ENCODE results near the gene SIGLEC8. TPM values are rescaled to one million over a fixed set of nuclear protein-coding genes. Genes with fewer than 3 reads are reported as not detected.
A peak's percentile ranks its signal among the peaks of the same experiment; 100 is the strongest.

SIGLEC8 gene
- total and polyA plus RNA-seq, 4 donors, result 2.0 to 4.7 (median 3.7) TPM

GRCh38 chr19:51493776-51494175 lies 35.5 kb upstream of the SIGLEC8 start:
- peaks cover 11% of the 10 kb centered on the region for H3K27me3 ChIP-seq (ENCODE audit: control insufficient read depth, insufficient read depth, low read length)
- no peak overlapping the region for H3K4me3 ChIP-seq (ENCODE audit: low read depth, low read length)
- no peak for DNase-seq (ENCODE audit: low read depth in 4 of 6, low spot score in 6 of 6)
- no peaks in the 10 kb centered on the region for H3K4me1 ChIP-seq (ENCODE audit: control insufficient read depth, insufficient read depth, low read length)
- H3K9me3 ChIP-seq (ENCODE audit: control insufficient read depth, insufficient read depth, low read length), result no peaks in the 10 kb centered on the region
- no peaks in the 10 kb centered on the region for H3K36me3 ChIP-seq (ENCODE audit: control insufficient read depth, insufficient read depth, low read length)
- 42% methylated on average over 2 of the region's 2 CpGs for WGBS (ENCODE audit: insufficient coverage)
- no peak overlapping the region for H3K27ac ChIP-seq (ENCODE audit: low read depth, low read length)

- H3K9me3 ChIP-seq (ENCODE audit: control insufficient read depth, insufficient read depth, low read length), result no peaks in the 10 kb centered on the region
- H3K4me1 ChIP-seq (ENCODE audit: control insufficient read depth, insufficient read depth, low read length), result no peaks in the 10 kb centered on the region
- peaks cover 9% of the 10 kb centered on the region for H3K27me3 ChIP-seq (ENCODE audit: control insufficient read depth, insufficient read depth, low read length)
- DNase-seq (ENCODE audit: low read depth in 4 of 6, low spot score in 6 of 6), result no peak
- no peaks in the 10 kb centered on the region for H3K36me3 ChIP-seq (ENCODE audit: control insufficient read depth, insufficient read depth, low read length)
- H3K27ac ChIP-seq (ENCODE audit: low read depth, low read length), result no peak overlapping the region
- no peak overlapping the region for H3K4me3 ChIP-seq (ENCODE audit: low read depth, low read length)
- WGBS (ENCODE audit: insufficient coverage), result 76% methylated on average over 4 of the region's 7 CpGs
Measured at GRCh38 chr19:51491586-51491985, 33.3 kb upstream of the SIGLEC8 start.

DNA sequence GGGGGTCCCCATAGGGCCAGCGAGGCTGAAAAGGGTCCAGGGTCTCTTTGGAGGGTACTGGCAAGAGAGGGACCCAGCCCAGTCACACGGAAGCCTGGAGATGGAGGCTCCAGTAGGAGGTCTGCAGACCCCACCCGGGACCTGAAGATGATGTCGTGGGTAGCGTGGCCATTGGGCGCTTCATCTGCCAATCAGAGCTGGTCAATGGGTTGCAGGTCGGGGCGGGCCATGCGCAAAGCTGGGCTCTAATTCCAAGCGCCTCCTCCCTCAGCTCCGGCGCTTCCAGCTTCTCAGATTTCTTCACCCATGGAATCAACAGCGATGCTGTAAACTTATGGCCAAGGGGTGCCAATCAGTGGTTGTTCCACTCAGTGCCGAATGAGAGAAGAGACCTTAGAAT lies 32.4 kb upstream of the SIGLEC8 start:
- WGBS (ENCODE audit: insufficient coverage), result 25% methylated on average over 14 of the region's 14 CpGs
- Histone ChIP-seq H3K4me3 (ENCODE audit: low read depth, low read length) (no peak overlapping the region), H3K9me3 (ENCODE audit: control insufficient read depth, insufficient read depth, low read length) (no peaks in the 10 kb centered on the region), H3K27me3 (ENCODE audit: control insufficient read depth, insufficient read depth, low read length) (peaks cover 9% of the 10 kb centered on the region), H3K4me1 (ENCODE audit: control insufficient read depth, insufficient read depth, low read length) (no peaks in the 10 kb centered on the region), H3K27ac (ENCODE audit: low read depth, low read length) (no peak overlapping the region), H3K36me3 (ENCODE audit: control insufficient read depth, insufficient read depth, low read length) (no peaks in the 10 kb centered on the region)
- DNase-seq (ENCODE audit: low read depth in 4 of 6, low spot score in 6 of 6), result no peak

DNA sequence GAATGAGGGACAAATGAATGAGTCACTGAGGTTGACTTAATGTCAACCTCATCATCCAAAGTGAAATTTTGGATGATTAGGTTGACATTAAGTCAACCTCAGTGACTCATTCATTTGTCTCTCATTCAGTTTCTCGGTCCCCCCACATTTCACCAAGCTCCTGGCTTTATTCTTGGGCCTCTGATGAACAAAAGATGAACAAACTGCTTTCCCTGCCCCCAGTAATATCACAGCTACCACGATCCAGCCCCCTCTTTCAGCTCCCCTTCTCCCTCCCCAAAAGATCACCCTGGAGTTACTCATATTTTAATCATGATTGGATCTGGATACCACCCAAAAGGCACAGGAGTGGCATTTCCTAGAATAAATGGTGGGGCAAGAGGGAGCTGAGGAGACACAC lies 30.9 kb upstream of the SIGLEC8 start:
- Histone ChIP-seq H3K9me3 (ENCODE audit: control insufficient read depth, insufficient read depth, low read length) (no peaks in the 10 kb centered on the region), H3K27me3 (ENCODE audit: control insufficient read depth, insufficient read depth, low read length) (peaks cover 9% of the 10 kb centered on the region), H3K4me3 (ENCODE audit: low read depth, low read length) (no peak overlapping the region), H3K36me3 (ENCODE audit: control insufficient read depth, insufficient read depth, low read length) (no peaks in the 10 kb centered on the region), H3K4me1 (ENCODE audit: control insufficient read depth, insufficient read depth, low read length) (no peaks in the 10 kb centered on the region), H3K27ac (ENCODE audit: low read depth, low read length) (no peak overlapping the region)
- 57% methylated on average over 1 of the region's 2 CpGs for WGBS (ENCODE audit: insufficient coverage)
- no peak for DNase-seq (ENCODE audit: low read depth in 4 of 6, low spot score in 6 of 6)

- peaks cover 11% of the 10 kb centered on the region for H3K27me3 ChIP-seq (ENCODE audit: control insufficient read depth, insufficient read depth, low read length)
- WGBS (ENCODE audit: insufficient coverage), result no CpG with 5 or more reads among the region's 3 CpGs
- no peak for DNase-seq (ENCODE audit: low read depth in 4 of 6, low spot score in 6 of 6)
Measured at GRCh38 chr19:51488491-51488890, 30.2 kb upstream of the SIGLEC8 start.

GRCh38 chr19:51485960-51486660 lies 27.9 kb upstream of the SIGLEC8 start:
- H3K4me3 ChIP-seq (ENCODE audit: low read depth, low read length), result no peak overlapping the region
- WGBS (ENCODE audit: insufficient coverage), result 81% methylated on average over 3 of the region's 5 CpGs
- peaks cover 5% of the 10 kb centered on the region for H3K27me3 ChIP-seq (ENCODE audit: control insufficient read depth, insufficient read depth, low read length)

More at GRCh38 chr19:51488491-51488890, 30.2 kb upstream of the SIGLEC8 start:
- H3K9me3 ChIP-seq (ENCODE audit: control insufficient read depth, insufficient read depth, low read length), result no peaks in the 10 kb centered on the region
- H3K4me3 ChIP-seq (ENCODE audit: low read depth, low read length), result no peak overlapping the region
- H3K36me3 ChIP-seq (ENCODE audit: control insufficient read depth, insufficient read depth, low read length), result no peaks in the 10 kb centered on the region
- H3K27ac ChIP-seq (ENCODE audit: low read depth, low read length), result no peak overlapping the region
- no peaks in the 10 kb centered on the region for H3K4me1 ChIP-seq (ENCODE audit: control insufficient read depth, insufficient read depth, low read length)

DNA sequence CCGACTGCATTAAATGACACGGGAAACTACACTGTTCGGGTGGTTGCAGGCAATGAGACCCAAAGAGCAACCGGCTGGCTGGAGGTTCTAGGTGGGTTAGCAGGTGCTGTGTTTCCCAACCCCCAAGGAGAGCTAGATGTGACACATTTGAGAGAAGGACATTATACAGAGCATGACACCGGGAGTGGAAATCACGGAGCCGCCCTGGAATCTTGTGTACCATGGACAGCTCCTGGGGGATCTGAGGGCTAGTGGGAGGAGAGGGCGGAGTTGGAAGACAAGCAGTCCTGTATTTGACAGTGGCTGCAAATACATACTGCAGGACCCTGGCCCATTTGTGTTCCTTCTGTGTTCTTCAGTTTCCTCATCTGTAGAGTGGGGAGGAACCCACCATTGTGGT lies 22.3 kb upstream of the SIGLEC8 start:
- Histone ChIP-seq H3K27me3 (ENCODE audit: control insufficient read depth, insufficient read depth, low read length) (peaks cover 12% of the 10 kb centered on the region), H3K4me3 (ENCODE audit: low read depth, low read length) (no peak overlapping the region), H3K36me3 (ENCODE audit: control insufficient read depth, insufficient read depth, low read length) (no peaks in the 10 kb centered on the region), H3K4me1 (ENCODE audit: control insufficient read depth, insufficient read depth, low read length) (no peaks in the 10 kb centered on the region), H3K9me3 (ENCODE audit: control insufficient read depth, insufficient read depth, low read length) (no peaks in the 10 kb centered on the region), H3K27ac (ENCODE audit: low read depth, low read length) (no peak overlapping the region)
- peak in 1 of 6 donors; percentile 20 for DNase-seq (ENCODE audit: low read depth in 4 of 6, low spot score in 6 of 6)
- 35% methylated on average over 8 of the region's 8 CpGs for WGBS (ENCODE audit: insufficient coverage)

More at GRCh38 chr19:51485960-51486660, 27.9 kb upstream of the SIGLEC8 start:
- no peak for DNase-seq (ENCODE audit: low read depth in 4 of 6, low spot score in 6 of 6)
- Histone ChIP-seq H3K36me3 (ENCODE audit: control insufficient read depth, insufficient read depth, low read length) (no peaks in the 10 kb centered on the region), H3K4me1 (ENCODE audit: control insufficient read depth, insufficient read depth, low read length) (no peaks in the 10 kb centered on the region), H3K9me3 (ENCODE audit: control insufficient read depth, insufficient read depth, low read length) (no peaks in the 10 kb centered on the region), H3K27ac (ENCODE audit: low read depth, low read length) (no peak overlapping the region)

DNA sequence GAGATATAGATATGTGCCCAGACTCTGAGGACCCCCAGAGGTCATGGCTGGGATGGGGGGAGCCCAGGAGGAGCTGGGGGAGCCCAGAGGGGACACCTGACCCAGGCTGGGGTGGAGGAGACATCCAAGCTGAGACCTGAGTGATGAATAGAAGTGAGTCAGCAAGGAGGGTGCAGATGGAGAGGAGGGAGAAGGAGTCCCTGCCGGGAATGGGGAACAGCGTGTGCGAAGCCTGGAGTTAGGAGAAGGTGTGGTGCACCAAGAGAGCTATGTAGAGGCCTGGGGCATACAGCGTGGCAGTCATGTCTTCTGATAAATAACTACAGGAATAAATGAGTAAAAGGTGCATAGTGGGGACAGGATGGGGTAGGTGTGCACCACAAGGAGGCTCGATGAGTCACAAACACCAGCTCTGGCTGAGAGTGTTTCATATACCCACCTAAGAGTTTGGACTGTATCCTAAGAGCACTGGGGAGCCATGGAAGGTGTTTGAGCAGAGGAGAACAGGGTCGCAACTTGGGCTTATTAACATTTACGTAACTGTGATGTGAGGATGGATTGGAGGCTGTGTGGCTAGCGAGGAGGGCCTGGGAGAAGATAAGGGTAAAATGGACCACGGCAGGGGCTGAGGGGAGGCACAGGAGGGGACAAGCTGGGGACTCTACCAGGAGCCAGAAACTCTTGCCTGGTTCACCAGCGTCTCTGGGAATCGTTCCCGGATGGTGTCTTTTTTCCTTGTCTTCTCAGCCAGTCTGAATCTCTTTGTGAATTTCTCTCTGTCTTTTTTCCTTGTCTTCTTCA lies 21.5 kb upstream of the SIGLEC8 start:
- Histone ChIP-seq H3K36me3 (ENCODE audit: control insufficient read depth, insufficient read depth, low read length) (no peaks in the 10 kb centered on the region), H3K27me3 (ENCODE audit: control insufficient read depth, insufficient read depth, low read length) (peaks cover 13% of the 10 kb centered on the region), H3K4me3 (ENCODE audit: low read depth, low read length) (no peak overlapping the region), H3K9me3 (ENCODE audit: control insufficient read depth, insufficient read depth, low read length) (no peaks in the 10 kb centered on the region), H3K4me1 (ENCODE audit: control insufficient read depth, insufficient read depth, low read length) (no peaks in the 10 kb centered on the region), H3K27ac (ENCODE audit: low read depth, low read length) (no peak overlapping the region)
- 78% methylated on average over 12 of the region's 12 CpGs for WGBS (ENCODE audit: insufficient coverage)
- DNase-seq (ENCODE audit: low read depth in 4 of 6, low spot score in 6 of 6), result no peak

DNA sequence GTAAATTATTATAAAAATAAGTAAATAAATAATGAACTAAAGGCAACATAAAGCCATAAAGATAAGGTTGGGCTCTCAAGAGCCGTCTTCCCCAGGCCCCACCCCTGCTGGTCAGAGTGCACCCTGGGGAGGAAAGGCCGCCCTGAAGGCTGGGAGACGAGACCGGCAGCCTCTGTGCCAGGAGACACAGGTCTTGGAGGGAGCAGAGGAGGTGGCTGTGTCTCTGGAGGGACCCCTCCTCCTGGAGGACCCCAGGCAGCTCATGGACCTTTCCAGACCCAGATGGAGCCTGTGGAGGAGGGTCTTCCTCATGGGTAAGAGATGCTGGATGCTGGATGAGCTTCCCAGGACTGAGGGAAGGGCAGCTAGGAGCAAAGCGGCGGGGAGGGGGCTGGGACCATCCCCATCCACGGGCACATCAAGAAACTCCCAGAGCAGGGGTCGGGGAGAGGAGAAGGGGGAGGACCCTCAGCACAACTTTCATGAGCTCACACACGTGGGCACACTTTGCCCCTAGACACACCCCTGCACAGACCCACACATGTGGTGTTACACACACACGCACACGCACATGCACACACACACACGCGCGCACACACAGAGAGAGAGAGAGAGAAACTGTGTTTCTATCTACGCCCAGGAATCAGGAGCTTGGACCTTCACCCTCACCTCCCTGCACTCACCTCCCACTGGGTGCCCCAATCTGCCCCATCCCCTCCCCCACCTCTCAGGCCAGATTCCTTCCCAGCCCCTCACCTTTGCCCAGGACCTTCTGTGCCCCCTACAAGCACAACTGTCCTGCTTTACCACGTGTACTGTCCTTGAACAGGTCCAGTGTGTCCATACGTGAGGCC lies 20.4 kb upstream of the SIGLEC8 start, which contains the start of gene CEACAM18:
Gene CEACAM18 (plus strand): TSS at position 159 of the 854 bp plus-strand sequence.
- H3K36me3 ChIP-seq (ENCODE audit: control insufficient read depth, insufficient read depth, low read length), result no peaks in the 10 kb centered on the region
- H3K4me1 ChIP-seq (ENCODE audit: control insufficient read depth, insufficient read depth, low read length), result no peaks in the 10 kb centered on the region
- peaks cover 15% of the 10 kb centered on the region for H3K27me3 ChIP-seq (ENCODE audit: control insufficient read depth, insufficient read depth, low read length)
- no peak within 1 kb of the TSS for H3K27ac ChIP-seq (ENCODE audit: low read depth, low read length)
- no peaks in the 10 kb centered on the region for H3K9me3 ChIP-seq (ENCODE audit: control insufficient read depth, insufficient read depth, low read length)
- DNase-seq (ENCODE audit: low read depth in 4 of 6, low spot score in 6 of 6), result no peak
- no peak within 1 kb of the TSS for H3K4me3 ChIP-seq (ENCODE audit: low read depth, low read length)
- 66% methylated on average over 15 of the region's 17 CpGs for WGBS (ENCODE audit: insufficient coverage)

Data from spinal cord (tissue), 10 donors.